Tibial artery (tissue), 4 donors: Measurements from ENCODE around the gene JTB.

Experiments
- DNase-seq, 2 donors: peaks; one replicate each; pipeline ENCODE4 v3.0.0-alpha.2; 2019
- H3K27ac ChIP-seq, 2 donors: fragments of 200-600 bp; sonication (generic) in 1 of 2; 1 replicate in 1 of 2; 2 replicates in 1 of 2; pipeline ENCODE4 v1.5.1; 2018 to 2019; ENCODE audit warnings: mild to moderate bottlenecking in 1 of 2
- H3K27me3 ChIP-seq, 2 donors: fragments of 200-600 bp; sonication (generic) in 1 of 2; one replicate each; pipeline versions ENCODE4 v1.5.1 to v1.6.0; 2016 to 2019
- H3K36me3 ChIP-seq, 3 donors: fragments of 200-600 bp; sonication (generic) in 2 of 3; one replicate each; pipeline ENCODE4 v1.5.1; 2016 to 2019; ENCODE audit warnings: mild to moderate bottlenecking in 2 of 3
- H3K4me1 ChIP-seq, 4 donors: fragments of 200-600 bp; sonication (generic) in 2 of 4; 1 replicate in 3 of 4; 2 replicates in 1 of 4; pipeline ENCODE4 v1.5.1; 2016 to 2019
- H3K4me3 ChIP-seq, 2 donors: fragments of 200-600 bp; sonication (generic) in 1 of 2; 1 replicate in 1 of 2; 2 replicates in 1 of 2; pipeline ENCODE4 v1.5.1; 2018 to 2019; ENCODE audit warnings: mild to moderate bottlenecking in 2 of 2
- H3K9me3 ChIP-seq, 3 donors: fragments of 200-600 bp; sonication (generic) in 1 of 3; one replicate each; pipeline ENCODE4 v1.5.1; 2016 to 2019
- CTCF ChIP-seq, 2 experiments: fragments of 200-600 bp in 1 of 2; fragments of 450-650 bp in 1 of 2; IDR thresholded peaks; one replicate each; pipeline ENCODE4 v1.5.1; 2017 to 2019; ENCODE audit warnings: antibody characterized with exemption in 2 of 2, mild to moderate bottlenecking in 1 of 2, moderate library complexity in 1 of 2
- intact Hi-C: fragments of 100-400 bp; cut with DNase I; formaldehyde crosslinking; loops from one replicate; pipeline ENCODE4 v1.15.0; 2023; ENCODE audit warnings: low total_unique reads

Gene JTB

GRCh38 chr1:153951183-153951582, 26.3 kb downstream of the JTB start:
- Histone ChIP-seq H3K4me3 (no peak overlapping the region), H3K27me3 (no peaks in the 10 kb centered on the region), H3K4me1 (peaks cover 0 to 28% (median 14%) of the 10 kb centered on the region in 4 donors), H3K36me3 (peaks cover 58 to 76% (median 72%) of the 10 kb centered on the region in 3 donors), H3K9me3 (no peaks in the 10 kb centered on the region), H3K27ac (no peak overlapping the region)
- no peak for TF ChIP-seq CTCF (IDR thresholded peaks at IDR 0.05)
- intact Hi-C loops = no loop called here
- no peak for DNase-seq

- Histone ChIP-seq H3K4me3 (peak within 1 kb of the TSS; percentile 87 to 93), H3K27ac (peak within 1 kb of the TSS; percentile 94 to 98), H3K9me3 (no peaks in the 10 kb centered on the region), H3K36me3 (peaks cover 39 to 68% (median 52%) of the 10 kb centered on the region in 3 donors), H3K27me3 (no peaks in the 10 kb centered on the region), H3K4me1 (peaks cover 0 to 31% (median 15%) of the 10 kb centered on the region in 4 donors)
- intact Hi-C loops = loop anchor here (2.0 to 10.0 kb wide), 3 partner anchors 41 to 272 kb away; partner anchors contain the start of genes ILF2, NPR1 and RAB13
- peak; percentile 85 to 98 for TF ChIP-seq CTCF (IDR thresholded peaks at IDR 0.05)
- peak; percentile 75 to 90 for DNase-seq
Observed at GRCh38 chr1:153946622-153947241, 30.7 kb downstream of the JTB start, which contains the start of gene DENND4B. Gene DENND4B, minus strand, starts transcription at chr1:153946718. Its CDS starts 2,344 bp downstream, at chr1:153944374.

- Histone ChIP-seq H3K27ac (peak overlapping the region; percentile 94 to 98), H3K27me3 (no peaks in the 10 kb centered on the region), H3K4me1 (peaks cover 0 to 31% (median 15%) of the 10 kb centered on the region in 4 donors), H3K4me3 (peak overlapping the region; percentile 87 to 93), H3K9me3 (no peaks in the 10 kb centered on the region), H3K36me3 (peaks cover 39 to 68% (median 52%) of the 10 kb centered on the region in 3 donors)
- no peak for TF ChIP-seq CTCF (IDR thresholded peaks at IDR 0.05)
- intact Hi-C loops = loop anchor here (2.0 to 10.0 kb wide), 3 partner anchors 41 to 271 kb away; partner anchors contain the start of genes ILF2, NPR1 and RAB13
- peak; percentile 87 to 95 for DNase-seq
Observed at GRCh38 chr1:153945795-153946621, 31.5 kb downstream of the JTB start.

- Histone ChIP-seq H3K27ac (peak overlapping the region; percentile 94 to 98), H3K9me3 (no peaks in the 10 kb centered on the region), H3K27me3 (no peaks in the 10 kb centered on the region), H3K4me1 (peaks cover 0 to 31% (median 15%) of the 10 kb centered on the region in 4 donors), H3K4me3 (peak overlapping the region; percentile 87 to 93), H3K36me3 (peaks cover 39 to 68% (median 52%) of the 10 kb centered on the region in 3 donors)
- intact Hi-C loops = loop anchor here (5.0 to 10.0 kb wide), 2 partner anchors 42 to 270 kb away; partner anchors contain the start of genes ILF2, NPR1 and RAB13
- peak; percentile 63 to 86 for DNase-seq
- no peak for TF ChIP-seq CTCF (IDR thresholded peaks at IDR 0.05)
Observed at GRCh38 chr1:153945131-153945794, 32.2 kb downstream of the JTB start.

GRCh38 chr1:153944827-153945117, 32.7 kb downstream of the JTB start:
- peak overlapping the region; percentile 94 to 98 for H3K27ac ChIP-seq
- no peaks in the 10 kb centered on the region for H3K9me3 ChIP-seq
- no peaks in the 10 kb centered on the region for H3K27me3 ChIP-seq
- peaks cover 40 to 68% (median 52%) of the 10 kb centered on the region in 3 donors for H3K36me3 ChIP-seq
- peak overlapping the region; percentile 87 to 93 for H3K4me3 ChIP-seq
- DNase-seq = no peak
- no peak for TF ChIP-seq CTCF (IDR thresholded peaks at IDR 0.05)
- intact Hi-C loops = loop anchor here (5.0 to 10.0 kb wide), 2 partner anchors 43 to 270 kb away; partner anchors contain the start of genes ILF2, NPR1 and RAB13
- H3K4me1 ChIP-seq = peaks cover 0 to 31% (median 15%) of the 10 kb centered on the region in 4 donors
